Neural cell (in vitro differentiated cells): ENCODE results near the gene PTPRA.

Experiments used
- CTCF ChIP-seq: fragments of 450-650 bp; IDR thresholded peaks from 2 replicates; pipeline ENCODE4 v1.5.1; 2014; ENCODE audit warnings: antibody characterized with exemption, mild to moderate bottlenecking, moderate library complexity; ENCODE audit not compliant: poor library complexity, severe bottlenecking
- MXI1 ChIP-seq: fragments of 450-650 bp; conservative IDR thresholded peaks from 2 replicates; pipeline ENCODE4 v1.6.1; 2014; ENCODE audit warnings: antibody characterized with exemption, mild to moderate bottlenecking; ENCODE audit not compliant: poor library complexity, severe bottlenecking
- POLR2AphosphoS5 ChIP-seq: IDR thresholded peaks from 2 replicates; pipeline ENCODE4 v1.6.1; 2012

DNA sequence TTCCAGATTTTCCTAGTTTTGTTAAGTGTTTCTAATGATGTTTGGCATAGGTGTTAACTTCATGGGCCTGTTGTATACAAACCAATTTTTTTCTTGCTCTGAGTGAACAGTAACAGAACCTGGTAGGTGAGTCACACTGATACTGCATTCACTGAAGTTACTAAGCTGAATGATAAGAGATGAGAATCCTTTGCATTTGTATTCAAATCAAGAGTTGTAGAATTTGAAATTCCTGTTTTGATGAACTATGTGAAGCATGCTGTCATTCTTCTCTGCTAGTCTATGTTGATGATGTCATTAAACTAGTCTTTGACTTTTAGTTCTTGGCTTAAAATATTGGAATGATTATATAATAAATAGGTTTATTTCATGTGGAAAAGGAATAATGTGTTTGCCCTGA, 37.9 kb downstream of the PTPRA start:
- TF ChIP-seq CTCF = no peak
- TF ChIP-seq POLR2AphosphoS5 = no peak
- no peak for TF ChIP-seq MXI1
